ENCODE measurements around the gene PARVB.

PARVB gene

GRCh38 chr22:44188316-44188715 lies 164.2 kb downstream of the PARVB start:
- no peak overlapping the region for H3K4me3 ChIP-seq (ENCODE audit: low read depth, low read length)
- no peak for DNase-seq (ENCODE audit: low read depth)
- no peak for TF ChIP-seq CTCF (IDR thresholded peaks at IDR 0.05; ENCODE audit: insufficient read depth, low read depth, low read length, missing control alignments)

GRCh38 chr22:44188986-44189630 lies 165.0 kb downstream of the PARVB start:
- DNase-seq (ENCODE audit: low read depth), result no peak
- TF ChIP-seq CTCF (IDR thresholded peaks at IDR 0.05; ENCODE audit: insufficient read depth, low read depth, low read length, missing control alignments), result no peak
- H3K4me3 ChIP-seq (ENCODE audit: low read depth, low read length), result no peak overlapping the region

GRCh38 chr22:44190381-44190976 lies 166.4 kb downstream of the PARVB start:
- no peak for TF ChIP-seq CTCF (IDR thresholded peaks at IDR 0.05; ENCODE audit: insufficient read depth, low read depth, low read length, missing control alignments)
- DNase-seq (ENCODE audit: low read depth), result no peak
- H3K4me3 ChIP-seq (ENCODE audit: low read depth, low read length), result no peak overlapping the region

GRCh38 chr22:44191036-44191454 lies 166.9 kb downstream of the PARVB start:
- TF ChIP-seq CTCF (IDR thresholded peaks at IDR 0.05; ENCODE audit: insufficient read depth, low read depth, low read length, missing control alignments), result no peak
- H3K4me3 ChIP-seq (ENCODE audit: low read depth, low read length), result no peak overlapping the region
- DNase-seq (ENCODE audit: low read depth), result peak; percentile 57

- no peak for TF ChIP-seq CTCF (IDR thresholded peaks at IDR 0.05; ENCODE audit: insufficient read depth, low read depth, low read length, missing control alignments)
- DNase-seq (ENCODE audit: low read depth), result peak; percentile 71
- H3K4me3 ChIP-seq (ENCODE audit: low read depth, low read length), result no peak overlapping the region
Measured at GRCh38 chr22:44192098-44192815, 168.2 kb downstream of the PARVB start.

- DNase-seq (ENCODE audit: low read depth), result no peak
- no peak for TF ChIP-seq CTCF (IDR thresholded peaks at IDR 0.05; ENCODE audit: insufficient read depth, low read depth, low read length, missing control alignments)
- H3K4me3 ChIP-seq (ENCODE audit: low read depth, low read length), result no peak overlapping the region
Measured at GRCh38 chr22:44192816-44193534, 168.9 kb downstream of the PARVB start.

All from GM12865 (cell line).